HEK293 (cell line): ENCODE measurements around the gene SKAP1.

Source experiments
- CTCF ChIA-PET: fragments of 350-600 bp; formaldehyde crosslinking; extraction: SDS; loops from one replicate; lab custom pipeline; 2021; ENCODE audit warnings: antibody characterized with exemption; lab: Yijun Ruan, JAX
- POLR2A ChIA-PET: fragments of 300-600 bp; formaldehyde crosslinking; extraction: SDS; loops from one replicate; lab custom pipeline; 2020; ENCODE audit warnings: antibody characterized with exemption, inconsistent platforms; lab: Yijun Ruan, JAX
- H3K27ac ChIP-seq: fragments of 200-500 bp; sonication (Bioruptor generic); 2 replicates; pipeline ENCODE4 v1.5.1; 2014; ENCODE audit warnings: low read depth, low read length, control low read depth, inconsistent platforms; ENCODE audit errors: extremely low read depth
- H3K36me3 ChIP-seq, 2 experiments: fragments of 200-500 bp in 1 of 2; sonication (Bioruptor generic) in 1 of 2; 1 replicate in 1 of 2; 2 replicates in 1 of 2; pipeline ENCODE4 v1.5.1; 2014 to 2017; ENCODE audit warnings: inconsistent platforms in 2 of 2, low read length in 2 of 2; ENCODE audit not compliant: control insufficient read depth in 2 of 2, insufficient read depth in 1 of 2
- H3K4me1 ChIP-seq: fragments of 200-500 bp; sonication (Bioruptor generic); 2 replicates; pipeline ENCODE4 v1.5.1; 2014; ENCODE audit warnings: mild to moderate bottlenecking, low read length, inconsistent platforms; ENCODE audit not compliant: control insufficient read depth, insufficient read depth
- H3K4me3 ChIP-seq: 2 replicates; pipeline ENCODE4 v1.5.1; 2011; ENCODE audit warnings: low read depth, mild to moderate bottlenecking, control low read depth, low read length, moderate library complexity
- H3K9me3 ChIP-seq: fragments of 200-500 bp; sonication (Bioruptor generic); 2 replicates; pipeline ENCODE4 v1.5.1; 2014; ENCODE audit warnings: low read depth, low read length, inconsistent platforms; ENCODE audit not compliant: control insufficient read depth, insufficient read depth
- FEZF1 ChIP-seq: fragments of 450-650 bp; formaldehyde crosslinking; IDR thresholded peaks from 2 replicates; pipeline ENCODE4 v1.5.1; 2016; ENCODE audit warnings: missing biosample characterization, missing genetic modification characterization
- GLI2 ChIP-seq: fragments of 450-650 bp; formaldehyde crosslinking; IDR thresholded peaks from 2 replicates; pipeline ENCODE4; 2017; ENCODE audit warnings: missing biosample characterization, missing genetic modification characterization, low read depth, borderline replicate concordance
- IKZF3 ChIP-seq: fragments of 450-650 bp; IDR thresholded peaks from 2 replicates; pipeline ENCODE4 v1.5.0; 2018; ENCODE audit warnings: missing biosample characterization, mild to moderate bottlenecking, missing genetic modification characterization, moderate library complexity
- PRDM1 ChIP-seq: fragments of 450-650 bp; formaldehyde crosslinking; IDR thresholded peaks from 2 replicates; pipeline ENCODE4; 2016; ENCODE audit warnings: missing biosample characterization, missing genetic modification characterization
- REPIN1 ChIP-seq: fragments of 450-650 bp; formaldehyde crosslinking; IDR thresholded peaks from 2 replicates; pipeline ENCODE4 v1.5.1; 2017; ENCODE audit warnings: missing biosample characterization, missing genetic modification characterization, low read depth
- SALL2 ChIP-seq: fragments of 450-650 bp; formaldehyde crosslinking; IDR thresholded peaks from 2 replicates; pipeline ENCODE4 v1.5.0; 2017; ENCODE audit warnings: missing biosample characterization, mild to moderate bottlenecking, missing genetic modification characterization, borderline replicate concordance
- ZBTB8A ChIP-seq: fragments of 450-650 bp; formaldehyde crosslinking; IDR thresholded peaks from 2 replicates; pipeline ENCODE4 v1.5.1; 2016; ENCODE audit warnings: missing biosample characterization, missing genetic modification characterization
- ZNF146 ChIP-seq: fragments of 450-650 bp; formaldehyde crosslinking; IDR thresholded peaks from 2 replicates; pipeline ENCODE4 v1.5.1; 2016; ENCODE audit warnings: missing biosample characterization, missing genetic modification characterization
- ZNF366 ChIP-seq: fragments of 450-650 bp; formaldehyde crosslinking; conservative IDR thresholded peaks from 2 replicates; pipeline ENCODE4 v1.5.1; 2016; ENCODE audit warnings: missing biosample characterization, missing genetic modification characterization
- ZNF600 ChIP-seq: fragments of 450-650 bp; formaldehyde crosslinking; IDR thresholded peaks from 2 replicates; pipeline ENCODE4 v1.5.1; 2016; ENCODE audit warnings: missing biosample characterization, missing genetic modification characterization
- ZNF654 ChIP-seq: fragments of 450-650 bp; formaldehyde crosslinking; IDR thresholded peaks from 2 replicates; pipeline ENCODE4 v1.5.1; 2016; ENCODE audit warnings: low read depth, missing biosample characterization, missing genetic modification characterization
- ZNF660 ChIP-seq: fragments of 450-650 bp; IDR thresholded peaks from 2 replicates; pipeline ENCODE4 v1.5.1; 2018; ENCODE audit warnings: missing biosample characterization, mild to moderate bottlenecking, missing genetic modification characterization
- ZNF791 ChIP-seq: fragments of 450-650 bp; formaldehyde crosslinking; IDR thresholded peaks from 2 replicates; pipeline ENCODE4 v1.5.1; 2016; ENCODE audit warnings: missing biosample characterization, missing genetic modification characterization
- ZSCAN30 ChIP-seq: fragments of 450-650 bp; IDR thresholded peaks from 2 replicates; pipeline ENCODE4 v1.5.1; 2018; ENCODE audit warnings: missing biosample characterization, mild to moderate bottlenecking, missing genetic modification characterization, moderate library complexity
- TF ChIP-seq, protein P1 (sequence below): fragments of 450-650 bp; formaldehyde crosslinking; IDR thresholded peaks from 2 replicates; pipeline ENCODE4 v1.5.1; 2016; ENCODE audit warnings: missing biosample characterization, missing genetic modification characterization
- TF ChIP-seq, protein P2 (sequence below): fragments of 450-650 bp; IDR thresholded peaks from 2 replicates; pipeline ENCODE4 v1.5.1; 2018; ENCODE audit warnings: missing biosample characterization, missing genetic modification characterization
- TF ChIP-seq, protein P3 (sequence below): fragments of 450-650 bp; IDR thresholded peaks from 2 replicates; pipeline ENCODE4 v1.5.1; 2018; ENCODE audit warnings: missing biosample characterization, mild to moderate bottlenecking, missing genetic modification characterization
- TF ChIP-seq, protein P4 (sequence below): fragments of 450-650 bp; formaldehyde crosslinking; IDR thresholded peaks from 2 replicates; pipeline ENCODE4 v1.5.1; 2017; ENCODE audit warnings: missing biosample characterization, missing genetic modification characterization
- TF ChIP-seq, protein P5 (sequence below): fragments of 450-650 bp; formaldehyde crosslinking; IDR thresholded peaks from 2 replicates; pipeline ENCODE4 v1.5.1; 2016; ENCODE audit warnings: missing biosample characterization, missing genetic modification characterization
- TF ChIP-seq, protein P6 (sequence below): fragments of 450-650 bp; formaldehyde crosslinking; conservative IDR thresholded peaks from 2 replicates; pipeline ENCODE4 v1.5.1; 2016; ENCODE audit warnings: low read depth, missing biosample characterization, missing genetic modification characterization
- TF ChIP-seq, protein P7 (sequence below): fragments of 450-650 bp; formaldehyde crosslinking; IDR thresholded peaks from 2 replicates; pipeline ENCODE4 v1.5.1; 2016; ENCODE audit warnings: missing biosample characterization, missing genetic modification characterization

The SKAP1 gene

DNA sequence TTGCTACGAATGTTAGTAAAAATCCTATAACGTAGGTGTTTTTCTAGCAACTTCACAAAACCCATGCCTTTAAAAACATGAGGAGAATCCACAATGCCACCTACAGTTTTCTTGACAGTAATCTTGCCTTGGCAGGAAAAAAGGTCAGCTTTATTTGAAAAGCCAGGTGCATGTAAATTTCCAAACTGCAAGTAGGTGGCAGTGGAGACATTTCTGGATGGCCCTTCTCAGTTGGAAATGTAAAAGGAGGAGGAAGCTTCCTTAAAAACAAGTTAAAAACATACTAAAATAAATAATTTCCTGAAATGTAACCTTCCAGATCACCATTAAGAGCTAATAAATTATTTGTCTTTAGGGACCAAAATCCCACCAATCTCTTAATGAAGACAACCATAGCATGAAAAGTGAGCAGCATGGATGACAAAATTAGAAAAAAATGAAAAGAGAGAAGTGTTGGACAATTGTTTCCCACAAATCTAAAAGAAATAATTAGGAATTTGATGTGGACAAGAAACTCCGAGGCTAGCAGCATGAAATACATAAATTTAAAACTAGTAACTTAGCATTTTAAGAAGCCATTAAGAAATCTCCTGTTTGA, 170.2 kb downstream of the SKAP1 start:
- Histone ChIP-seq H3K36me3 (no peaks in the 10 kb centered on the region), H3K4me1 (peaks cover 6% of the 10 kb centered on the region), H3K27ac (no peak overlapping the region), H3K4me3 (no peak overlapping the region), H3K9me3 (no peaks in the 10 kb centered on the region)
- POLR2A ChIA-PET, result no interaction called here
- CTCF ChIA-PET, result interaction anchor here (0.5 to 11.4 kb wide), 65 partner anchors 9 to 1592 kb away, joined by 3 to 269 read pairs (median 5); partner anchors contain the start of genes HOXB5 and HOXB8
- TF ChIP-seq ZBTB8A, result no peak
- TF ChIP-seq ZNF366 (tag by site-specific recombination), result 0 out of 2 replicates have a peak, but pooled peaks have one; percentile 14
- TF ChIP-seq IKZF3 (tag by site-specific recombination), result 0 out of 2 replicates have a peak, but pooled peaks have one; percentile 41
- no peak for TF ChIP-seq SALL2 (tag by site-specific recombination)
- TF ChIP-seq ZNF146 (tag by site-specific recombination), result no peak
- TF ChIP-seq, protein P1, sequence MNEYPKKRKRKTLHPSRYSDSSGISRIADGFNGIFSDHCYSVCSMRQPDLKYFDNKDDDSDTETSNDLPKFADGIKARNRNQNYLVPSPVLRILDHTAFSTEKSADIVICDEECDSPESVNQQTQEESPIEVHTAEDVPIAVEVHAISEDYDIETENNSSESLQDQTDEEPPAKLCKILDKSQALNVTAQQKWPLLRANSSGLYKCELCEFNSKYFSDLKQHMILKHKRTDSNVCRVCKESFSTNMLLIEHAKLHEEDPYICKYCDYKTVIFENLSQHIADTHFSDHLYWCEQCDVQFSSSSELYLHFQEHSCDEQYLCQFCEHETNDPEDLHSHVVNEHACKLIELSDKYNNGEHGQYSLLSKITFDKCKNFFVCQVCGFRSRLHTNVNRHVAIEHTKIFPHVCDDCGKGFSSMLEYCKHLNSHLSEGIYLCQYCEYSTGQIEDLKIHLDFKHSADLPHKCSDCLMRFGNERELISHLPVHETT (tag by site-specific recombination), result no peak
- peak; percentile 85 for TF ChIP-seq ZNF654
- TF ChIP-seq, protein P2, sequence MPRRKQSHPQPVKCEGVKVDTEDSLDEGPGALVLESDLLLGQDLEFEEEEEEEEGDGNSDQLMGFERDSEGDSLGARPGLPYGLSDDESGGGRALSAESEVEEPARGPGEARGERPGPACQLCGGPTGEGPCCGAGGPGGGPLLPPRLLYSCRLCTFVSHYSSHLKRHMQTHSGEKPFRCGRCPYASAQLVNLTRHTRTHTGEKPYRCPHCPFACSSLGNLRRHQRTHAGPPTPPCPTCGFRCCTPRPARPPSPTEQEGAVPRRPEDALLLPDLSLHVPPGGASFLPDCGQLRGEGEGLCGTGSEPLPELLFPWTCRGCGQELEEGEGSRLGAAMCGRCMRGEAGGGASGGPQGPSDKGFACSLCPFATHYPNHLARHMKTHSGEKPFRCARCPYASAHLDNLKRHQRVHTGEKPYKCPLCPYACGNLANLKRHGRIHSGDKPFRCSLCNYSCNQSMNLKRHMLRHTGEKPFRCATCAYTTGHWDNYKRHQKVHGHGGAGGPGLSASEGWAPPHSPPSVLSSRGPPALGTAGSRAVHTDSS (tag by site-specific recombination), result no peak
- TF ChIP-seq GLI2 (tag by site-specific recombination), result no peak
- no peak for TF ChIP-seq ZNF791 (tag by site-specific recombination)
- TF ChIP-seq FEZF1 (tag by site-specific recombination), result peak; percentile 35; the same call in 1 of the 2 replicates
- no peak for TF ChIP-seq REPIN1 (tag by site-specific recombination)
- TF ChIP-seq PRDM1, result no peak
- TF ChIP-seq, protein P3, sequence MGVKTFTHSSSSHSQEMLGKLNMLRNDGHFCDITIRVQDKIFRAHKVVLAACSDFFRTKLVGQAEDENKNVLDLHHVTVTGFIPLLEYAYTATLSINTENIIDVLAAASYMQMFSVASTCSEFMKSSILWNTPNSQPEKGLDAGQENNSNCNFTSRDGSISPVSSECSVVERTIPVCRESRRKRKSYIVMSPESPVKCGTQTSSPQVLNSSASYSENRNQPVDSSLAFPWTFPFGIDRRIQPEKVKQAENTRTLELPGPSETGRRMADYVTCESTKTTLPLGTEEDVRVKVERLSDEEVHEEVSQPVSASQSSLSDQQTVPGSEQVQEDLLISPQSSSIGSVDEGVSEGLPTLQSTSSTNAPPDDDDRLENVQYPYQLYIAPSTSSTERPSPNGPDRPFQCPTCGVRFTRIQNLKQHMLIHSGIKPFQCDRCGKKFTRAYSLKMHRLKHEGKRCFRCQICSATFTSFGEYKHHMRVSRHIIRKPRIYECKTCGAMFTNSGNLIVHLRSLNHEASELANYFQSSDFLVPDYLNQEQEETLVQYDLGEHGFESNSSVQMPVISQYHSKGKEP (tag by site-specific recombination), result peak; percentile 44; the same call in 1 of the 2 replicates
- TF ChIP-seq, protein P4, sequence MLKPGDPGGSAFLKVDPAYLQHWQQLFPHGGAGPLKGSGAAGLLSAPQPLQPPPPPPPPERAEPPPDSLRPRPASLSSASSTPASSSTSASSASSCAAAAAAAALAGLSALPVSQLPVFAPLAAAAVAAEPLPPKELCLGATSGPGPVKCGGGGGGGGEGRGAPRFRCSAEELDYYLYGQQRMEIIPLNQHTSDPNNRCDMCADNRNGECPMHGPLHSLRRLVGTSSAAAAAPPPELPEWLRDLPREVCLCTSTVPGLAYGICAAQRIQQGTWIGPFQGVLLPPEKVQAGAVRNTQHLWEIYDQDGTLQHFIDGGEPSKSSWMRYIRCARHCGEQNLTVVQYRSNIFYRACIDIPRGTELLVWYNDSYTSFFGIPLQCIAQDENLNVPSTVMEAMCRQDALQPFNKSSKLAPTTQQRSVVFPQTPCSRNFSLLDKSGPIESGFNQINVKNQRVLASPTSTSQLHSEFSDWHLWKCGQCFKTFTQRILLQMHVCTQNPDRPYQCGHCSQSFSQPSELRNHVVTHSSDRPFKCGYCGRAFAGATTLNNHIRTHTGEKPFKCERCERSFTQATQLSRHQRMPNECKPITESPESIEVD (tag by site-specific recombination), result peak; percentile 87
- 0 out of 2 replicates have a peak, but pooled peaks have one; percentile 56 for TF ChIP-seq ZNF660 (tag by site-specific recombination)
- no peak for TF ChIP-seq ZNF600 (tag by site-specific recombination)
- TF ChIP-seq, protein P5, sequence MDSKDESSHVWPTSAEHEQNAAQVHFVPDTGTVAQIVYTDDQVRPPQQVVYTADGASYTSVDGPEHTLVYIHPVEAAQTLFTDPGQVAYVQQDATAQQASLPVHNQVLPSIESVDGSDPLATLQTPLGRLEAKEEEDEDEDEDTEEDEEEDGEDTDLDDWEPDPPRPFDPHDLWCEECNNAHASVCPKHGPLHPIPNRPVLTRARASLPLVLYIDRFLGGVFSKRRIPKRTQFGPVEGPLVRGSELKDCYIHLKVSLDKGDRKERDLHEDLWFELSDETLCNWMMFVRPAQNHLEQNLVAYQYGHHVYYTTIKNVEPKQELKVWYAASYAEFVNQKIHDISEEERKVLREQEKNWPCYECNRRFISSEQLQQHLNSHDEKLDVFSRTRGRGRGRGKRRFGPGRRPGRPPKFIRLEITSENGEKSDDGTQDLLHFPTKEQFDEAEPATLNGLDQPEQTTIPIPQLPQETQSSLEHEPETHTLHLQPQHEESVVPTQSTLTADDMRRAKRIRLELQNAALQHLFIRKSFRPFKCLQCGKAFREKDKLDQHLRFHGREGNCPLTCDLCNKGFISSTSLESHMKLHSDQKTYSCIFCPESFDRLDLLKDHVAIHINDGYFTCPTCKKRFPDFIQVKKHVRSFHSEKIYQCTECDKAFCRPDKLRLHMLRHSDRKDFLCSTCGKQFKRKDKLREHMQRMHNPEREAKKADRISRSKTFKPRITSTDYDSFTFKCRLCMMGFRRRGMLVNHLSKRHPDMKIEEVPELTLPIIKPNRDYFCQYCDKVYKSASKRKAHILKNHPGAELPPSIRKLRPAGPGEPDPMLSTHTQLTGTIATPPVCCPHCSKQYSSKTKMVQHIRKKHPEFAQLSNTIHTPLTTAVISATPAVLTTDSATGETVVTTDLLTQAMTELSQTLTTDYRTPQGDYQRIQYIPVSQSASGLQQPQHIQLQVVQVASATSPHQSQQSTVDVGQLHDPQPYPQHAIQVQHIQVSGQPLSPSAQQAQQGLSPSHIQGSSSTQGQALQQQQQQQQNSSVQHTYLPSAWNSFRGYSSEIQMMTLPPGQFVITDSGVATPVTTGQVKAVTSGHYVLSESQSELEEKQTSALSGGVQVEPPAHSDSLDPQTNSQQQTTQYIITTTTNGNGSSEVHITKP (tag by site-specific recombination), result peak; percentile 34; the same call in 1 of the 2 replicates
- TF ChIP-seq, protein P6, sequence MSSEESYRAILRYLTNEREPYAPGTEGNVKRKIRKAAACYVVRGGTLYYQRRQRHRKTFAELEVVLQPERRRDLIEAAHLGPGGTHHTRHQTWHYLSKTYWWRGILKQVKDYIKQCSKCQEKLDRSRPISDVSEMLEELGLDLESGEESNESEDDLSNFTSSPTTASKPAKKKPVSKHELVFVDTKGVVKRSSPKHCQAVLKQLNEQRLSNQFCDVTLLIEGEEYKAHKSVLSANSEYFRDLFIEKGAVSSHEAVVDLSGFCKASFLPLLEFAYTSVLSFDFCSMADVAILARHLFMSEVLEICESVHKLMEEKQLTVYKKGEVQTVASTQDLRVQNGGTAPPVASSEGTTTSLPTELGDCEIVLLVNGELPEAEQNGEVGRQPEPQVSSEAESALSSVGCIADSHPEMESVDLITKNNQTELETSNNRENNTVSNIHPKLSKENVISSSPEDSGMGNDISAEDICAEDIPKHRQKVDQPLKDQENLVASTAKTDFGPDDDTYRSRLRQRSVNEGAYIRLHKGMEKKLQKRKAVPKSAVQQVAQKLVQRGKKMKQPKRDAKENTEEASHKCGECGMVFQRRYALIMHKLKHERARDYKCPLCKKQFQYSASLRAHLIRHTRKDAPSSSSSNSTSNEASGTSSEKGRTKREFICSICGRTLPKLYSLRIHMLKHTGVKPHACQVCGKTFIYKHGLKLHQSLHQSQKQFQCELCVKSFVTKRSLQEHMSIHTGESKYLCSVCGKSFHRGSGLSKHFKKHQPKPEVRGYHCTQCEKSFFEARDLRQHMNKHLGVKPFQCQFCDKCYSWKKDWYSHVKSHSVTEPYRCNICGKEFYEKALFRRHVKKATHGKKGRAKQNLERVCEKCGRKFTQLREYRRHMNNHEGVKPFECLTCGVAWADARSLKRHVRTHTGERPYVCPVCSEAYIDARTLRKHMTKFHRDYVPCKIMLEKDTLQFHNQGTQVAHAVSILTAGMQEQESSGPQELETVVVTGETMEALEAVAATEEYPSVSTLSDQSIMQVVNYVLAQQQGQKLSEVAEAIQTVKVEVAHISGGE (tag by site-specific recombination), result no peak
- TF ChIP-seq, protein P7, sequence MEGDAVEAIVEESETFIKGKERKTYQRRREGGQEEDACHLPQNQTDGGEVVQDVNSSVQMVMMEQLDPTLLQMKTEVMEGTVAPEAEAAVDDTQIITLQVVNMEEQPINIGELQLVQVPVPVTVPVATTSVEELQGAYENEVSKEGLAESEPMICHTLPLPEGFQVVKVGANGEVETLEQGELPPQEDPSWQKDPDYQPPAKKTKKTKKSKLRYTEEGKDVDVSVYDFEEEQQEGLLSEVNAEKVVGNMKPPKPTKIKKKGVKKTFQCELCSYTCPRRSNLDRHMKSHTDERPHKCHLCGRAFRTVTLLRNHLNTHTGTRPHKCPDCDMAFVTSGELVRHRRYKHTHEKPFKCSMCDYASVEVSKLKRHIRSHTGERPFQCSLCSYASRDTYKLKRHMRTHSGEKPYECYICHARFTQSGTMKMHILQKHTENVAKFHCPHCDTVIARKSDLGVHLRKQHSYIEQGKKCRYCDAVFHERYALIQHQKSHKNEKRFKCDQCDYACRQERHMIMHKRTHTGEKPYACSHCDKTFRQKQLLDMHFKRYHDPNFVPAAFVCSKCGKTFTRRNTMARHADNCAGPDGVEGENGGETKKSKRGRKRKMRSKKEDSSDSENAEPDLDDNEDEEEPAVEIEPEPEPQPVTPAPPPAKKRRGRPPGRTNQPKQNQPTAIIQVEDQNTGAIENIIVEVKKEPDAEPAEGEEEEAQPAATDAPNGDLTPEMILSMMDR (tag by site-specific recombination), result peak; percentile 85
- TF ChIP-seq ZSCAN30, result peak; percentile 17; the same call in 1 of the 2 replicates
